NOMO-1 treated with DMSO at 0.1 percent for 48 hours (cell line): ENCODE data around the gene XRN1.

Experiments used
- DNase-seq: peaks from one replicate; lab custom pipeline; 2025; ENCODE audit not compliant: unreplicated experiment; lab: John Stamatoyannopoulos, UW

The XRN1 gene

GRCh38 chr3:142272200-142272891, 175.5 kb downstream of the XRN1 start:
- no peak for DNase-seq

- DNase-seq: peak; percentile 97
These were observed 177.4 kb downstream of the XRN1 start for GRCh38 chr3:142270407-142270806.

GRCh38 chr3:142269767-142270166, 178.1 kb downstream of the XRN1 start:
- DNase-seq: peak; percentile 34

GRCh38 chr3:142268426-142268825, 179.4 kb downstream of the XRN1 start:
- no peak for DNase-seq

- no peak for DNase-seq
These were observed 180.6 kb downstream of the XRN1 start for GRCh38 chr3:142267269-142267668.

GRCh38 chr3:142263112-142263511, 184.7 kb downstream of the XRN1 start:
- peak; percentile 35 for DNase-seq

GRCh38 chr3:142259359-142259758, 188.5 kb downstream of the XRN1 start:
- DNase-seq: no peak

GRCh38 chr3:142256712-142257333, 191.0 kb downstream of the XRN1 start:
- no peak for DNase-seq
